Astrocyte (in vitro differentiated cells and primary cell): Measurements from ENCODE around the gene TMEM161A.

Source experiments
- EZH2 ChIP-seq: IDR thresholded peaks from 2 replicates; pipeline ENCODE4 v1.6.1; 2012; ENCODE audit warnings: mild to moderate bottlenecking, low read length, inconsistent platforms; ENCODE audit not compliant: insufficient read depth
- TF ChIP-seq, protein P1 (sequence below): IDR thresholded peaks from 2 replicates; pipeline ENCODE4 v1.5.1; 2011; ENCODE audit warnings: low read depth, mild to moderate bottlenecking, inconsistent platforms, low read length, moderate library complexity; ENCODE audit not compliant: insufficient read depth

DNA sequence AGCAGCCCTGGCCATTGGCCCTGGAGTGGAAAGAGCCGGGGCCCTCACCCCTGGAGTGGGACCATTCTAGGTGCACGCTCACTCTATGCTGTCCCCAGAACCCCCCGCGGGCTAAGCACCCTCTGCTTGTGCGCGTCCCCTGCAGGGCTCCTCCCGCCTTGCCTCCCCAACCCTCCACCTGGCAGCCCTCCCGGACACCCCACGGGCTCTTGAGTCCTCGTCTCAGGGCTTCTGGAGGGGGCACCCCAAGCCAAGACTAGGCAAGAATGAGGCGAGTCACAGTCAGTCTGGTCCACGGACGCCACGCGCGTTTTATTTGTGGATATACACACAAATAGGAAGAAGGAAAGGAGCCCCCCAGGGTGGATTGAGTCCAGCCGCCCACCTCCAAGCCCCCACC lies 7.0 kb upstream of the TMEM161A start:
- TF ChIP-seq, protein P1, sequence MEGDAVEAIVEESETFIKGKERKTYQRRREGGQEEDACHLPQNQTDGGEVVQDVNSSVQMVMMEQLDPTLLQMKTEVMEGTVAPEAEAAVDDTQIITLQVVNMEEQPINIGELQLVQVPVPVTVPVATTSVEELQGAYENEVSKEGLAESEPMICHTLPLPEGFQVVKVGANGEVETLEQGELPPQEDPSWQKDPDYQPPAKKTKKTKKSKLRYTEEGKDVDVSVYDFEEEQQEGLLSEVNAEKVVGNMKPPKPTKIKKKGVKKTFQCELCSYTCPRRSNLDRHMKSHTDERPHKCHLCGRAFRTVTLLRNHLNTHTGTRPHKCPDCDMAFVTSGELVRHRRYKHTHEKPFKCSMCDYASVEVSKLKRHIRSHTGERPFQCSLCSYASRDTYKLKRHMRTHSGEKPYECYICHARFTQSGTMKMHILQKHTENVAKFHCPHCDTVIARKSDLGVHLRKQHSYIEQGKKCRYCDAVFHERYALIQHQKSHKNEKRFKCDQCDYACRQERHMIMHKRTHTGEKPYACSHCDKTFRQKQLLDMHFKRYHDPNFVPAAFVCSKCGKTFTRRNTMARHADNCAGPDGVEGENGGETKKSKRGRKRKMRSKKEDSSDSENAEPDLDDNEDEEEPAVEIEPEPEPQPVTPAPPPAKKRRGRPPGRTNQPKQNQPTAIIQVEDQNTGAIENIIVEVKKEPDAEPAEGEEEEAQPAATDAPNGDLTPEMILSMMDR: no peak
- no peak for TF ChIP-seq EZH2
